Neural crest cell (in vitro differentiated cells): Measurements from ENCODE around the gene RUFY3. TPM values are rescaled to one million over a fixed set of nuclear protein-coding genes. Genes with fewer than 3 reads are reported as not detected.
A peak's percentile ranks its signal among the peaks of the same experiment; 100 is the strongest.

ENCODE experiments used
- DNase-seq: peaks from one replicate; pipeline ENCODE4 v3.0.0; 2021; ENCODE audit warnings: low read depth, mixed read lengths, low spot score
- H3K27ac Mint-ChIP-seq: one replicate; pipeline ENCODE4 v1.8.0; 2021; ENCODE audit warnings: mild to moderate bottlenecking, mixed read lengths; ENCODE audit not compliant: unreplicated experiment
- H3K27me3 Mint-ChIP-seq: 2 replicates; pipeline ENCODE4 v1.8.0; 2021; ENCODE audit warnings: low read depth, mild to moderate bottlenecking, mixed read lengths
- H3K36me3 Mint-ChIP-seq: 2 replicates; pipeline ENCODE4 v1.8.0; 2021; ENCODE audit warnings: low read depth, mild to moderate bottlenecking, mixed read lengths
- H3K4me1 Mint-ChIP-seq: 2 replicates; pipeline ENCODE4 v1.8.0; 2021; ENCODE audit warnings: mixed read lengths
- H3K4me3 Mint-ChIP-seq: one replicate; pipeline ENCODE4 v1.8.0; 2021; ENCODE audit warnings: mild to moderate bottlenecking, mixed read lengths
- H3K9me3 Mint-ChIP-seq: 2 replicates; pipeline ENCODE4 v1.8.0; 2021; ENCODE audit warnings: mixed read lengths
- total RNA-seq: library from RNA; stranded (reverse); gene quantifications from 2 replicates; pipeline ENCODE4 v1.2.1, GENCODE V29; 2021
- TF ChIP-seq, protein P1 (sequence below): fragments of 200-600 bp; sonication (generic); conservative IDR thresholded peaks from 2 replicates; pipeline ENCODE4 v1.5.0; 2021; ENCODE audit warnings: antibody characterized with exemption, mild to moderate bottlenecking

RUFY3 gene
- total RNA-seq, 1 donor from 2014 or later = 98.8 TPM

DNA sequence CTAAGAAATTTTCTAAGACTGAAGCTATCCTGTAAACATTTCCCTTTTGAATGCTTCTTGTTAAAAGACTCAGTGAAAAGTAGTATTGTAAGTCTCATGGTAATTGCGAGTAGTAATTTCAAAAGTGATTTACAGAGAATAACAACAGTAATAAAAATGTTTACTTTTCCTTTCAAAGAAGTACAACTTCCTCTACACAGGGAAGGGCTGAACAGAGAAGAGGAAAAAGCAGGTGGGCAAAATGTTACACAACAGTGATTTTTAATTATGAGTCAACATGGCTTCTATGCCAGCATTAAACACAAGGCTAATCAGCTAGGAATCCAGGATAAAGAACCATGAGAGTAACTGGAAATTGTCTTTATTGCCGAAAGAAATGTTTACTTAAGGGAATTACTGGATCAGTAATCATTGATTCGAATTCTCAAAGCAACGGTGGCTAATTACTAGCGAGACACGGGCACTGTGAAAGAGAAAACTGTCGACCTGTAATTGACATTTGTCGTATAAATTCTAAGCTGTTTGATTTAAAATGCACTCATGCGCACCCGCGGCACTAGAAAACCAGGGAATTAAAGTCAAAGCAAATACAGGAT is 18.0 kb upstream of the RUFY3 start:
- peak overlapping the region; percentile 96 for H3K27ac Mint-ChIP-seq
- peaks cover 25% of the 10 kb centered on the region for H3K4me1 Mint-ChIP-seq
- H3K27me3 Mint-ChIP-seq = no peaks in the 10 kb centered on the region
- TF ChIP-seq, protein P1, sequence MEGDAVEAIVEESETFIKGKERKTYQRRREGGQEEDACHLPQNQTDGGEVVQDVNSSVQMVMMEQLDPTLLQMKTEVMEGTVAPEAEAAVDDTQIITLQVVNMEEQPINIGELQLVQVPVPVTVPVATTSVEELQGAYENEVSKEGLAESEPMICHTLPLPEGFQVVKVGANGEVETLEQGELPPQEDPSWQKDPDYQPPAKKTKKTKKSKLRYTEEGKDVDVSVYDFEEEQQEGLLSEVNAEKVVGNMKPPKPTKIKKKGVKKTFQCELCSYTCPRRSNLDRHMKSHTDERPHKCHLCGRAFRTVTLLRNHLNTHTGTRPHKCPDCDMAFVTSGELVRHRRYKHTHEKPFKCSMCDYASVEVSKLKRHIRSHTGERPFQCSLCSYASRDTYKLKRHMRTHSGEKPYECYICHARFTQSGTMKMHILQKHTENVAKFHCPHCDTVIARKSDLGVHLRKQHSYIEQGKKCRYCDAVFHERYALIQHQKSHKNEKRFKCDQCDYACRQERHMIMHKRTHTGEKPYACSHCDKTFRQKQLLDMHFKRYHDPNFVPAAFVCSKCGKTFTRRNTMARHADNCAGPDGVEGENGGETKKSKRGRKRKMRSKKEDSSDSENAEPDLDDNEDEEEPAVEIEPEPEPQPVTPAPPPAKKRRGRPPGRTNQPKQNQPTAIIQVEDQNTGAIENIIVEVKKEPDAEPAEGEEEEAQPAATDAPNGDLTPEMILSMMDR = no peak
- no peaks in the 10 kb centered on the region for H3K9me3 Mint-ChIP-seq
- no peaks in the 10 kb centered on the region for H3K36me3 Mint-ChIP-seq
- no peak for DNase-seq
- H3K4me3 Mint-ChIP-seq = peak overlapping the region; percentile 93

DNA sequence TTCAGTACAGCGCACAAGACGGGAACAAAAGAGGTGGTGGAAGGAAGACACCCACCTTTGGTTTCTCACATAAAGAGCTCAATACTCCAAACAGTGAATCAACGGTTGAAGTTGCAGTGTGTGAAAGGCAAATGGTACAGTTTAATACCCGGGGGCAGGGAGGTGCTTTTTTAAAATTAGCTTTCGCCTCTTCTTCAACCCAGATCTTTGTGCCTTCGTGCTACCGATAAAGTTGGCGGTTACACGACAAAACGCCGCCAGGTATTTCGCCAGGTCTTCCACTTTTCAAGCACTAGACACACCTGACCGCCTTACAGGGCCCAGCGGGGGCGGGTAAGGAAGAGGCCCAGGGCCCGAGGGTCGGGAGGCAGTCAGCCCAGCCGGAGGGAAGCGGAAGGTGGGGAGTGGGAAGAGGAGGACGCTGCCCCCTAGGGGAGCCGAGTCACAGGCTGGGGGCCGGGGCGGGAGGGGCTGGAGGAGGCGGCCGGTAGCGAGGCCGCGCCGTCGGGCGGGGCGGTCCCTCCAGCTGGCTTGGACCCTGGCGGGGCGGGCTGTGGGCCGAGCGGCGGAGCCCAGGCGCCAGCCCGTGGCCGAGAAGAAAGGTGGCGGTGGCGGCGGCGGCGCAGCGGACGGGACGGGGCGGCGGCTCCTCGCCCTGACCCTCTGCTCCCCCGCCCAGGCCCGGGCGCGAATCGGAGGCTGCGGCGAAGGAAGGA is 17.4 kb upstream of the RUFY3 start:
- Mint-ChIP-seq H3K36me3 (no peaks in the 10 kb centered on the region), H3K27ac (peak overlapping the region; percentile 96)
- TF ChIP-seq, protein P1 = peak; percentile 53

DNA sequence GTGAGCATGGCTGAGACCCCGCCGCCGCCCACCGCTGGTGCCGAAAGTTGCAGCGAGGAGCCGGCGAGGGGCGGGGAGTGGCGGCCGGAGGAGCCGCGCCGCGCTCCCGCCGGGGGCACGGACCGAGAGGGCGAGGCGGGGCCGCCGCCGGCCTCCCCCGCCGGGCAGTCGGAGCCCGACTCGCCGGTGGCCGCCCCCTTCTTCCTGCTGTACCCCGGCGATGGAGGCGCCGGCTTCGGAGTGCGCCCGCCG is 16.9 kb upstream of the RUFY3 start:
- no peak overlapping the region for H3K4me3 Mint-ChIP-seq
- no peaks in the 10 kb centered on the region for H3K9me3 Mint-ChIP-seq
- H3K36me3 Mint-ChIP-seq = no peaks in the 10 kb centered on the region
- no peak for DNase-seq
- H3K27me3 Mint-ChIP-seq = no peaks in the 10 kb centered on the region
- H3K27ac Mint-ChIP-seq = no peak overlapping the region
- peaks cover 36% of the 10 kb centered on the region for H3K4me1 Mint-ChIP-seq
- TF ChIP-seq, protein P1 = no peak

More for the DNA sequence above, 17.4 kb upstream of the RUFY3 start:
- DNase-seq = peak; percentile 69
- peak overlapping the region; percentile 93 for H3K4me3 Mint-ChIP-seq
- peaks cover 31% of the 10 kb centered on the region for H3K4me1 Mint-ChIP-seq
- no peaks in the 10 kb centered on the region for H3K9me3 Mint-ChIP-seq
- H3K27me3 Mint-ChIP-seq = no peaks in the 10 kb centered on the region

DNA sequence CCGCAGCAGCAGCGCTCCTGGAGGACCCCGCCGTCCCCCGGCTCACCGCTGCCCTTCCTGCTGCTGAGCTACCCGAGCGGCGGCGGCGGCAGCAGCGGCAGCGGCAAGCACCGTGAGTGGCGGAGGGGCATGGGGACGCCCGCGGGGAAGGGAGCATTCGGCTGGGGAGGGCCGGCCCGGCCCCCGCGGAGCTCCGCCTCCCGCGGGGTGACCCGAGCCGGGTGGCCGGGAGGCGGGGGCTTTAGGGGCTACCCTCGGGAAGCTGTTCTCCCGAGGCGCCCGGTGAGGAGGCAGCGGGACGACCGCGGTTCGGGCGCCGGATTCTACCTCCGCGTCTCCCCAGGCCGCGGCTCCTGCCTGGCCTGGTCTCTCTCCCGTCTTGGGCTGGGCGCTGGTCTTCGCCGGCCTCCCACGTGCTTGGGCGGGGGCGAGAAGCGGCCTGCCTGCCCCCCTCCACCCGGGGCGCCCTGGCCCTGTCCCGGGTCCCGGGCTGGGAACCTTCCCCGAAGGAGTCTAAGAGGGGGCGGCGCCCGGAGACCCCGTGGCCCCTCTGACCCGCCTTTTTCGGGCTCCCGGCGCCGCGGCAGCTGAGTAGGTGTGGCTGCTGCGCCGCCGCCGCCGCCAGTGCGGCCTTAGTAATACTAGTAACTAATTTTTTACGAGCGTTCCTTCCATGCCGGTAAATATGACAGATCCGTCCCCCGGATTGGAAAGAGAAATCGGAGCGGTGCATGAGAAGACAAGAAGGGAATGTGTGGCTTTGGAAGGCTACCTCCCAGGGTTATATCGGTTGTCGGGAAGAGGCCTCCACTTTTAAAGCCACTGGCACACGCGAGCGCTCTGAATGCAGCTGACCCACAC is 16.4 kb upstream of the RUFY3 start:
- H3K36me3 Mint-ChIP-seq = no peaks in the 10 kb centered on the region
- H3K27ac Mint-ChIP-seq = peak overlapping the region; percentile 70
- no peaks in the 10 kb centered on the region for H3K9me3 Mint-ChIP-seq
- DNase-seq = peak; percentile 52
- H3K4me1 Mint-ChIP-seq = peaks cover 39% of the 10 kb centered on the region
- TF ChIP-seq, protein P1 = no peak
- no peaks in the 10 kb centered on the region for H3K27me3 Mint-ChIP-seq
- H3K4me3 Mint-ChIP-seq = peak overlapping the region; percentile 93

DNA sequence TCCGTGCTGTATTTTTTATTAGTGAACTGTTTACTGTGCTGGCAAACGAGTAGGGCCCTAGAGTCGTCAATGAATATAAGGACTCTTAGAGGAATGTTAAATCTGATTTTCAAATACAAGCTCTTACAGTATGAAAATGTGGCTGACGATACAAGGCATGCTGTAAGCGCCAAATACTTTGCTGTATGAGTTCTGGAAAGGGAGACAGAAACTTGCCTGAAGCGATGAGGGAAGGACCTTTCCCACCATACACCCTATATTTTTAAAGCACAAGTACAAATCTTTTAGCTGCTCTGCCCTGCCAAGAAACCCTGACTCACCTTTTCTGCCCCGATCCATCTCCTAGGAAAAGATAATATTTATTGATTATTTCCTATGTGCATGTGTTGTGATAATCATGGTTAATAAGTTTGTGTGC is 15.7 kb upstream of the RUFY3 start:
- Mint-ChIP-seq H3K27ac (peak overlapping the region; percentile 70), H3K9me3 (no peaks in the 10 kb centered on the region), H3K27me3 (no peaks in the 10 kb centered on the region), H3K36me3 (no peaks in the 10 kb centered on the region), H3K4me3 (peak overlapping the region; percentile 93), H3K4me1 (peaks cover 39% of the 10 kb centered on the region)
- TF ChIP-seq, protein P1 = no peak
- no peak for DNase-seq
